ENCODE data around the gene TRIM40.
A peak's percentile ranks its signal among the peaks of the same experiment; 100 is the strongest.
"Not testable (repeated sequence)": the region's sequence is repeated elsewhere in the genome, so short reads cannot be mapped to it uniquely, and the experiment has no call there.

Gene TRIM40

DNA sequence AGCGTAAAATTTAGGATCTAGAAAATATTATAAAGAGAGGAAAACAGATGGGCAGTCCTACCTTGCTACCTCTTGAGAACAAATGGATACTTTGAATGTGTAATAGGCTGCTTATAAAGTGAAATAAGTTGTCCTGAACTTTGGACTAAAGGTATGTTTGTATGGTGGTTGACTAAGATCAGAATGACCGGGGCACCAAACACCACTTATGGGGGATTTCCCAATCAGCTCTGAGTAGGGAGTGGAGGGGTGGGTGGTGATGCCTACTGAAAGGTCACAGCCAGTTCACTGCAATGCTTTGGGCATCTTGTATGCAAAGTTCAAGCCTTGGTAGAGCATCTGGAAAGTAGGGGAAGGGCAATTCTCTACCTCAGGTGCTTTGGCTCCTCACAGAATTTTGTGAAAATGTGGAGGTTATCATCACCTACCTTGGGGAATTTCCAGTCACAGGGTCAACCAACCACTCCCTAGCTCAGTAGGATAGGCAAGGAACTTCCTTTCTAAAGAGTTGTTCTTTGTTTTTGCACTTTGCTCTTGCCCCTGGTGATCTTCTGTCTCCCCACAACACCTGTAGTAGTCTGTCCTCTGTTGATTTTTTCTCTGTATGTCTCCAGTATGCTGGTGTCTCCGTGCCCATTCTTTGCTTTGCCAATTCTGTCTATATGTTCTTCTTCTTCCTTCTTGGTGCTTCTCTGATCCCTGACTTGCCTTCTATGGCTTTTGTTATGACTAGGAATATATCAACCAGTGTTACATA lies 22.8 kb upstream of the TRIM40 start, which contains the start of gene TRIM31:
TSS of gene TRIM31 (minus strand) at position 88 of the 757 bp plus-strand sequence. CDS start 285 bp downstream, outside the sequence.
- DNase-seq (ENCODE audit: low read depth), result no peak

DNA sequence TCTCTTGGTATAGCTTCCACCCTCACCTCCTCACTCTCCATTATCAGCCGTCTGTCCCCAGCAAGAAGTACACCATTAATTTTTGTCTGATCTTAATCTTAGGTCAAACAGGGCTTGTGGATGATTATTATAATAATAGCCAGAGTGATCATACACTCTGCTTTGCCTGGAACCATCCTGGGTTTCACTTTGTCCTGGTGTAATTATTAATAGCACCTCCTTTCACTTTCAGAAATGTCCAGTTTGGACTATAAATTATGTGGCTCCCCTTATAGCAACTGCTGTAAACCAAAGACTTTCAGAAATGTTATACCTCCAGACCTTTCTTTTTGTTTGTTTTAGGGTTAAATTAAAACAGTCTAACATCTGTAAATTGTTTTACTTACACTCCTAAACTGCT lies 22.1 kb upstream of the TRIM40 start:
- DNase-seq (ENCODE audit: low read depth), result no peak

DNA sequence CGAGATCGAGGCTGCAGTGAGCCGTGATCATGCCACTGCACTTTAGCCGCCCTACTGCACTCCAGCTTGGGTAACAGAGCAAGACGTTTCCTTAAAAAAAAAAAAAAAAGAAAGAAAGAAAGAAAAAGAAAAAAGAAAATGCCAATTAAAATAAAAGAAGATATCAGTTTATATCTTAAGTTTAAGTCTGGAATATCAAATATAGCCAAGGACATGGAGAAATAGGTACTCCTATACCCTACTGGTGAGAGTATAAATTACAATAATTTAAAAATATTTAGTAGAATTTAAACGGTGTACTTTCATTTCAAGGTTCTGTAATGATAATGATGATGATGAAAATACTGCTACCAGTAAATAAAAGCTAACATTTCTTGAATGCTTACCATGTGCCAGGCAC lies 19.2 kb upstream of the TRIM40 start:
- no peak for DNase-seq (ENCODE audit: low read depth)

DNA sequence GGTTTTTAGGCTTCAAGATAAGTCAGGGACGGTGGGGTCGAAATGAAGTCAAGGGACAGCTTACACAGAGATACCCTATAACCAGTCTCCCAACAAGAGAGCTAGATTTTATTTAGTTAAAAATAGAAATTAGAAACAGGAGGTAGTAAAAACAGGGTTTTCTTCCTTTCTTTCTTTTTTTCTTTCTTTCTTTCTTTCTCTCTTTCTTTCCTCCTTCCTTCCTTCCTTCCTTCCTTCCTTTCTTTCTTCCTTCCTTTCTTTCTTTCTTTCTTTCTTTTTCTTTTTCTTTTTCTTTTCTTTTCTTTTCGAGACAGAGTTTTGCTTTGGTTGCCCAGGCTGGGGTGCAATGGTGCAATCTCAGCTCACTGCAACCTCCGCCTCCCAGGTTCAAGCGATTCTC lies 17.2 kb upstream of the TRIM40 start:
- DNase-seq (ENCODE audit: low read depth), result not testable (repeated sequence)

DNA sequence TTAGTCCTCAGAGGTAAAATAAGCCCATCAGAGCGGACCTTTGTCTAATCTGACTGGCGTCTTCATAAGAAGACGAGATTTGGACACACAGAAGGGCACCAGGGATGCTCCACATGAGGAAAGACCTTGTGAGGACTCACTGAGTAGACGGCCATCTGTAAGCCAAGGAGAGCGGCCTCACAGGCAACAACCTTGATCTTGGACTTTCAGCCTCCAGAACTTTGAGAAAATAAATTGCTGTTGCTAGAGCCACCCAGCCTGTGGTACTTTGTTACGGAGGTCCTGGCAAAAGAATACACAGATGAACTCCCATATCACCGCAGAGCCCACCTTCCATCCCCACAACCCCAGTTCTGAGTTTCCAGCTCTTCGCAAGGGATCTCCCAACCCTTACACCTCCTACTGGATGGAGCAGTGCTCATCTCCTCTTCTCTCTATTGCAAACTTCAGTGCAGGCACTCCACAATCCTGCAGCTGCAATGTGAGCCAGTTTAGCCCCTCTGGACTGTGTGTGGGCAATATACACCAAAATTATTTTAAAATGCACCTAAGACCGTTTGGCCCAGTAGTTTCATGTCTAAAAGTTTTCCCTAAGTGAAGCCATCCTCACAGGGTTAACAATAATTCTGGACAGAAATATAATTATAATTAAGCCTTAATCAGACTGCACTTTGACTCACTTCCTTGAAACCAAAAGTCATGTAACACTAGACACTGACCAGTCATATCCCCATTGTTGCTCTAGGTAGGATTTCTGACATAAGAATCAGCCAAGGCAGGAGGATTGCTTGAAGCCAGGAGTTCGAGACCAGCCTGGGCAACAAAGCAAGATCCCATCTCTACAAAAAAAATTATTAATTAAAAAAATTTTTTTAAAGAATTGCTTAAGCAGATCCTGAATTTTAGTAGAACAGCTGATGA lies 14.2 kb upstream of the TRIM40 start:
- DNase-seq (ENCODE audit: low read depth), result no peak

DNA sequence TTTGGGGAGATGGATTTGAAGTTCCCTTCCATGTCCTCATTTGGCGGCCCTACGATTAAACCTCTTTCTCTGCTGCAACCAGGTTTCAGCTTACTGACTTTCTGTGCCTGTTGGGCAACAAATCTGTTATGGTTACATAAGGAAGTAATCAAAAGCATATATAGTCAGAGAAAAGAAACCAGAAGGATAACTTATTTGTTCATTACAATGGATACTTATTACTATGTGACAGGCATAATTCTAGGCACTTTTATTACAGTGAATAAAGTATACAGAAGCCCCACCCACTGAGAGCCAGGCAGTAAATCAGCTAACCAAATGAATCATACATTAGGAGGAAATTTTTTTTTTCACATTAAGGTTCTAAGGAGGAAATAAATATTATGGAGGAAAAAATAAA lies 13.4 kb upstream of the TRIM40 start:
- no peak for DNase-seq (ENCODE audit: low read depth)

DNA sequence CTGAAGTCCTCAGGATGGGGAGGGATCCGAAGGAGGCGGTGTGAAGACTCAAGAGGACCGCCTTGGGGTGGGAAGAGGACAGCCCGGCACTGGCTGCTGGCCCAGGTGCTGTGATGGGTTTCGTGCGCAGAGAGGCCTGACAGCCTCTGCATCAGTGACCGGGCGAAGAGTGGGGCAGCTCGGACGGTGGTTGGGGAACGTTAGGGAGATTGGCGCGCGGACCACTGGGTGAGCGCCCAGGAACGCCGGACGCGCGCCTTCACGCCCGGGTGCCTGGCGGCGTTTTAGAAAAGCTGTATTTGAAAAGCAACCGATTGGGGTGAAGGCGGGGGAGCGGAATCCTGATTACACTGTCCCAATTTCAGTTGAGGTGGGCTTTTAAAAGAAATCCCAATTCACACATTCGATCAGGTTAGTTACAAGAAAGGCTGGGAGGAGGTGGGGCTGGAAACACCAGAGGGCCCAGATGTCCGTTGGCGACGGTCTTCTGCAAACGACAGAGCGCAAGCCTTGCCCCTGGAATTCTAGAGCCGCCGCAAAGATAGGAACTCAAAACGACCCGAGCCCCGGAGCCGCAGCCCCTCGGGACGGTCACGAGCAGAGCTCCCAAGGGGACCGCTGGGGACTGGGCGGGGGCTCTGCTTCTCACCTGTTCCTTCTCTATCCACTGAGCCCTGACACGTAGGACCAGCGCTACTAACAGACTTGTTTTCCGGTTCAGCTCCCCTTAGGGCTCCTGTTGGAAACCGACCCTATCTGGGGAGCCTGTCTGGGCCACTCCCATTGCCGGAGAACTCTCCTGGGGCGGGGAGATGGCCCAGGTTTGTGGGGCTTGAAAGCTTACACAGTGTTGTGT lies 8.5 kb upstream of the TRIM40 start:
- DNase-seq (ENCODE audit: low read depth), result no peak

DNA sequence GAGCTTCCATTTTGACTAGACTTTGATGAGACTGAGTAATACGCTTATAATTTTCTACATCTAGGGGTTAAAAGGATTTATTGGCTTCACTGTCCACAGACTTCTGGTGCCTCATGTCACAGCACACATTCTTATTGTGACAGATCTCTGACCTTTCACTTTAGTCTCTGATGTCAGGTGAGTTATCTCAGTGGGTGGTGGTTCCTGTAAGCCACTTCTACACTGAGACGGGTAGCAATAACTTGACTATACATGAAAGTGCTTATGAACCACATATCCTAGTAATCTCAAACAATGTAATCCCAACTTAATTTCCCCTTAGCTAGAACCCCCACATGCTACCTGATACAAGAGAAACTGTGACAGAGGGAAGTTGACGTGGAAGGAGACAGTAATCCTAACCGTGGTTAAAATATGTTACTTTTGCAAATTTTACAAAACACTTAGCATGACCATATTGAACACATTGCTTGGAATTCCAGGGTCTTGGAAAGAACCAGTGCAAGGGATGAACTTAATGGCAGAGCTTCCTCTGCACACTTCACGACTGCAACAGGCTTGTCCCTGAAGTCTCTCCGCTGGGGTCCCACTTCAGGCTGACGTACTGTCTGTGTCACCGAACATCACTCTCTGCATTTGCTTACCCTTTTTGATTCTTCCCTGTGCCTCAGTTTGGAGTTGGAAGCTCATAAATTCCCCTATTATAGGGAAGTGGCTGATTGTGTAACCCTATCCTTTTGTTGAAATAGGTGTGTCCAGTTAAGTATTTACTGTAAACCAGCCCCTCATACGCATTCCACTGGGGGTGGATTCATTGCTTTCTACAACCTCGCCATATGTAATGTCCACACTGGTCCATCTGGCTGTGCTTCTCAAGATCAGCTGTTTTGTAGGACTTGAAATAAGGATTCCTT lies 6.4 kb upstream of the TRIM40 start:
- DNase-seq (ENCODE audit: low read depth), result no peak

DNA sequence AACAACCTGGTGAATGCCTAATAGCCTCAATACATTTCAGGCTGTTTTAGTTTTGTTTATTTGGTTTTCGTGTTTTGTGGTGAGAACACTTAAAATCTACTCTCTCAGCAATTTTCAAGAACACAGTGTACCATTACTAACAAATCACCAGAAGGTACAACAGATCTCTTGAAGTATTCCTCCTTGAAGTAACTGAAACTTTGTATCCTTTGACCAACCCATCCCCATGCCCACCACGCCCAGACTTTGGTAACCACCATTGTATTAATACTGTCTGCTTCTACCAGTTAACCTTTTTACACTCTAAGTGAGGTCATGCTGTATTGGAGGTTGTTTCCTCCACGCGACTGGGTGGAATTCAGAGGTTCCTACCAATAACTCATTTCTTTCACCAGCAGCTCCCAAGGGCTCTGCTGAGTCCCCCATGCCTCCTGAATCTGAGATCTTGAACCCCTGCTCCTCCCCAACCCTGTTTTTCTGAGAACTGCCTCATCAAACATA lies 5.7 kb upstream of the TRIM40 start:
- no peak for DNase-seq (ENCODE audit: low read depth)

DNA sequence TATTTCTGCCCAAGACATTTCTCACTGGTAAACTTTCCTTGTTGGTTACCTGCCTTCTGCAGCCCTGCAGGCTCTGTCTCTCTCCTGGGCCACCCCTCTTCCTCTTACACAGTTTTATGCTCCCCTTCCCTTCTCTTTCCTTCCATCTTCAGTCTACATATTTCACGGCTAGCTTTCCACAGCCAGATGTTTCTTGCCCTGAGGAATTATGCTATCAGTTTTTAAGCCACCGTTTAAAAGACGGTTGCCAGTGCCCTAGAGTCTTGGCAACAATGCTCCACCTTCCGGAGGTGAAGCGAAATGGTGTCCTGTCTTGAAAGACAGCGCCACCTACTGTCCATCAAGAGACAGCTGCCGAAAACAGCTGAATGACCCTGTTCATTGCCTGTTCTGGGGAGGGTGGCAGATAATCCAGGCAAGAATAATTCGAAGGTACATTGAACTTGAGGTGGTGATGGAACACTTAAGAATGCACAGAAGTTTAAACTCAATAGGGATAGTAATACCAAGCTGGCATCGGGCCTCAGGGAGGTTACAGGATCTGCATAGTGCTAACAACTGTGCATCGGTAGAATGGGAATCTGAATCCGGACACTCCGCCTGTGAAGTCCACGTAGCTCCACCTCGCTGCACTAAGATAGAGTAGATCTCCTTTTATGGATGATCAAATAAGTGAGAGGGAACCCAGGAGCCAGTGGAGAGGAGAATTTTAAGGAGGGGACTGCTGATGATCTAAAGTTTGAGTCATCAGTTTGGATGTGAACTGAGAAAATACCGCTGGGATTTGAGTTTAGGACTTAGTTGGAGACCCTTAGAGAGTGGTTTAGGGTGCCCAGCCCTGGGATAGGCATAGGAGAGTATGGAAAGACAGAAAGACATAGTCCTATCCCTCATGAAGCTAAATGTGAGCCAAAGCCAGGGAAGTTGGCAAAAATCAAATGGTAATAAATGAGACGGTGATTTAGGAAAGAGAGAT lies 4.8 kb upstream of the TRIM40 start:
- DNase-seq (ENCODE audit: low read depth), result peak; percentile 79

DNA sequence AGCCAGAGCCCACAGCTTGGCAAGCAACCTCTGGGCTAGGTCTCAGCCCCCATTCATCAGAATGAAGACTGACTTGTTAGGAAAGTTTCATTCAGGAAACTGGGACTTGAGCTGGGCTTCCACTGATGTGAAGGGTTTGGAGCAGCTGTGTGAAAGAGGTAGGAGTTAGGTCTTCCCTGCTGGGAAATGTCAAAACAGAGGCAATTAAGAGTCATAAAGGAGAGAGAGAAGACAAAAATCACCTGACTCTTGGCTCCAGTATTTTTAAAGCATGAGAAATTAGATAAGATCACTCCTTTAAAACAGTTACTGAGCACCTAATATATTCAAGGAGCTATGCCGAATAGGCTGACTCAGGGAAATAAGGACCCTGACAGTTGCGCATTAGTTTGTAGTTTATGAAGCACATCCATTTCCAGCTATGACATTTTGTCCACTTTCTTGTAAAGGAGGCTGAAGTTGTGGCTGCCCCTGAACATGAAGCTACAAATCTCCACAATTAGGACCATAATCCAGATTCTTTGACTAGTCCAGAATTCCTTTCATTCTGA lies 3.9 kb upstream of the TRIM40 start:
- DNase-seq (ENCODE audit: low read depth), result no peak

DNA sequence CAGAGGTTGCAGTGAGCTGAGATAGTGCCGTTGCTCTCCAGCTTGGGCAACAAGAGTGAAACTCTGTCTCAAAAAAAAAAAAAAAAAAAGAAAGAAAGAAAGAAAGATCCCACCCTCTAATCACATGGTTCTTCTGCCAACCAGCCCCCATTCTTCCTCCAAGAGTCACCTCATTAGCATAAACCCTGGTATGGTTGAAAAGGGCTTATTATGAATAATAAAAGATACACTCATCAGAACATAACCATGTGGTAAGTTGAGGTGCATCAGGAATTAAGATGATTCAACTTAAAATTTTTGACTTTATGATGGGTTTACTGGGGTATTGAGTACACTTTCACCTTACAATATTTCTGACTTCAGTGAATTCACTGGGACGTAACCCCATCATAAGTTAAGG lies 793 bp upstream of the TRIM40 start:
- DNase-seq (ENCODE audit: low read depth), result no peak

DNA sequence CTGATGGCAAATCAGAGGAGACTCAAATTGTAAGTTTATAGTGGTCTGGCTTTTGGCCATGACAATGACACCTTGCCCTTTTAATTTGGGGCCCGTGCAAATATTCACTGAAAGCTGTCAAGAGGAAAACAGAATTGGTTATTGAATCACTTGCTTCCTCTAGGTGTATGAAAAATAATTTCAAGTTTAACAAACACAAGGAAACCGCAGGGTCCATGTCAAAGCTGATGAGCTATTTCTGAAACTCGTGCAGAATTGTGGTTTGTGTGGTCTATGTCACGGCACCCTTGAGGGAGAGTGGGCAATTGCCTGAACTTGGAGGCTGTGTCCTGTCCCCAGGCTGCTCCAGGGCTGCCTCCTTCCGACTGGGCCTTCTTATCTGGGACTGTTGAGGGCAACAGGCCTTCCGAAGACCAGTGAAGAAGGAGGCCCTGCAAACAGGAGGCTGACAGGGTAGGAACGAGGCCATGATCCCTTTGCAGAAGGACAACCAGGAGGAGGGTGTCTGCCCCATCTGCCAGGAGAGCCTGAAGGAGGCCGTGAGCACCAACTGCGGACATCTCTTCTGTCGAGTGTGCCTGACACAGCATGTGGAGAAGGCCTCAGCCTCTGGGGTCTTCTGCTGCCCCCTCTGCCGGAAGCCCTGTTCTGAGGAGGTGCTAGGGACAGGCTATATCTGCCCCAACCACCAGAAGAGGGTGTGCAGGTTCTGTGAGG lies 788 bp downstream of the TRIM40 start:
- DNase-seq (ENCODE audit: low read depth), result no peak

DNA sequence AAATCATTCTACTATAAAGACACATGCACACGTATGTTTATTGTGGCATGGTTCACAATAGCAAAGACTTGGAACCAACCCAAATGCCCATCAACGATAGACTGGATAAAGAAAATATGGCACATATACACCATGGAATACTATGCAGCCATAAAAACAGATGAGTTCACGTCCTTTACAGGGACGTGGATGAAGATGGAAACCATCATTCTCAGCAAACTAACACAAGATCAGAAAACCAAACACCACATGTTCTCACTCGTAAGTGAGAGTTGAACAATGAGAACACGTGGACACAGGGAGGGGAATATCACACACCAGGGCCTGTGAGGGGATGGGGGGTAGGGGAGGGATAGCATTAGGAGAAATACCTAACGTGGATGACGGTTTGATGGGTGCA lies 4.3 kb downstream of the TRIM40 start:
- DNase-seq (ENCODE audit: low read depth), result not testable (repeated sequence)

DNA sequence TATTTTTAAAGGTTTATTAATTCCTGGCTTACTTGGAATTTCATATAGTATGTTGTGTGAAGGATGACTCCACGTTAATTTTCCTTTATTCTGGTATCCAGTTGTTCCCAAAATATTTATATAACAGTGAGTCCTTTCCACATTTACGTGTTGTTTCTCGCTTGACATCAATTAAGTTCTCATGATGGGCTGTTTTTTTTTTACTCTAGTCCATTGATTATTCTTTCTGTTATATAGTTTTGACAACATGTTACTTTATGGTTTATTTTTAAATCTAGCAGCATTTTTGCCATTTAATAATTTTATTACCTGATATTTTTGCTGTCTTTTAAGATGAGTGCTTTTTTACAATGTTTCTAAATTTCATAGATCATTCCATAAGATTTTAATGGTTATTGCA lies 6.7 kb downstream of the TRIM40 start:
- no peak for DNase-seq (ENCODE audit: low read depth)

DNA sequence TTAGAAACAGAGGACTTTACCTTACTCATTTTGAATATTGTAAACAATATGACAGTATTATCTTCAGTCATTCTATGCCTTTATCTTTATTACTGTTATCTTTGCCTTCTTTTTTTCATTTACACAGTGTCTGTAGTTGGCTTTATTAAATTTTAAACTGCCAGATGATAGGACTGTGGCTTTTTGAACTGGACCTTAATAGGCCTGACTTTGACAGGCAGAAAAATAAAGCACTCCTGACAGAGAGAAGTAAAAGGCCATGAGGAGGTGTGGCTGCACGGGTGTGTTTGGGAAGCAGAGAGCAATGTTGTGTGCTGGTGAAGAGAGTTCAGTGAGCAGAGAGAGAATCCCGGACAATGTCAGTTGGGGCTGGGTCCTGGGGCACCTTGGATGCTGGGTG lies 7.8 kb downstream of the TRIM40 start:
- DNase-seq (ENCODE audit: low read depth), result no peak

DNA sequence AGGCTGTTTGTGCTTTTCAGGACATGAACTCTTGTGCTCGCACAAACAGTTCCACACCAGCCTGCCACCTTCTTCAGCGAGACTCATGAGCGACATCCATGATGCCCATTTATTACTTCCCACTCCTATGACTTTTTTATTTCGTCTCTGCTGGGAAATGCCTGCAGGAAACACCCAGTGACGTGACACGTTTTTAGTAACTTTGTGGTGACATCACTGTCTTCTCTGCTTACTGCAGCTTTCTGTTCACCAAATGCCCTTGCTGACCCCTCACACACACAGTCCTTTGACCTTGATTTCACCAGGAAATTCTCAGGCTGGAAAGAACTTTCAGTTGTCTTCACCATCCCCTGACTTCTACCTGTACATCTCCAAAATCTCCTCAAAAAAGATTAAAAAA lies 8.9 kb downstream of the TRIM40 start:
- DNase-seq (ENCODE audit: low read depth), result no peak

DNA sequence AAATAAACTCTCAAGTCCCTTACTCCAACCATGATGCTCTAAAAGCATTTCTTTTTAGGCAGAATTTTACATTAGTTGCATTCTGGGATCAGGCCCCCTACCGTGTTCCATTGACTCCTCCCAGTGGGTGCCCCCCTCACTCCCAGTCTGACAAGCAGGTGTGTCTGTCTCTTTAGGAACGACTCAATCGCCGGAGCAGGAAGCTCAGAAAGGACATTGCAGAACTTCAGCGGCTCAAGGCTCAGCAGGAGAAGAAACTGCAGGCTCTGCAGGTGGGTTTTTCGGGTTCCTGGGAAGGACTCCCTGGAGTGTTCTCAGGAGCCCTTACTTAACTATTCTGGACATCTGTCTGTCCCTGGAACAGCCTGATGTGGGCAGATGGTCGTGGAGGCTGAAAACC lies 9.9 kb downstream of the TRIM40 start:
- DNase-seq (ENCODE audit: low read depth), result no peak

DNA sequence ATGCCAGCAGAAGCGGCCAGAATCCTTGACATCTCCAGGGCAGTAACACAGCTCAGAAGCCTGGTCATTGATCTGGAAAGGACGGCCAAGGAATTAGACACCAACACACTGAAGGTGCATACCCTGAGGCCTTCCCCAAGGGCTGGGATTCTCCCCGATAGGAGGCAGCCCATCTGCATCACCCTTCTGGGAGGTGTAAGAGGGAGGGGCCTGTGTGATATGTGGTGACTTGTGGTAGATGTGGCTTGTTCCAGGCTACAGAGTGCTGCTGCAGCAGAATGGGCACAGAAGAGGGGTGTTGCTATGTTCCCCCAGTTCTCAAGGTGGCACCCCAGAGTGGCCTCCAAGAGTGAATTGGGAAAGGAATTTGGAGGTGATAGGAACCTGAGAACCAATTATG lies 11.2 kb downstream of the TRIM40 start:
- no peak for DNase-seq (ENCODE audit: low read depth)

All from CMK (cell line).